H1 (cell line): ENCODE data around the gene COL4A1. TPM values are rescaled to one million over a fixed set of nuclear protein-coding genes. Genes with fewer than 3 reads are reported as not detected.

Experiments
- POU5F1 ChIP-seq: IDR thresholded peaks from 2 replicates; pipeline ENCODE4 v1.6.1; 2011; ENCODE audit warnings: low read depth, mild to moderate bottlenecking, low read length, moderate library complexity
- SP1 ChIP-seq: IDR thresholded peaks from 2 replicates; pipeline ENCODE4 v1.6.1; 2011; ENCODE audit warnings: low read depth, low read length
- polyA plus RNA-seq, 7 experiments: library from polyadenylated mRNA; depleted of rRNA in 3 of 7; stranded (reverse) in 5 of 7; unstranded in 2 of 7; fragments of >200 nt in 5 of 7; fragments of 200-250 nt in 2 of 7; gene quantifications; 1 replicate in 5 of 7; 2 replicates in 1 of 7; 4 replicates in 1 of 7; pipeline versions ENCODE4 v1.2.1 to v1.2.3, GENCODE V29; 2011 to 2013; ENCODE audit warnings: missing spikeins in 2 of 7, mixed read lengths in 2 of 7
- total RNA-seq: library from RNA; stranded (reverse); fragmentation: NEBNext Ultra II Directional; extraction: Animal tissue kit (Norgen Biotek cat#: 25700); gene quantifications from 2 replicates; pipeline ENCODE4 v1.2.1, GENCODE V29; 2021

COL4A1 gene
- total and polyA plus RNA-seq, 2 of the 8 experiments (the other 6 are each of a cell fraction or from before 2014, with no cell fraction given): 30.7 to 82.0 TPM

DNA sequence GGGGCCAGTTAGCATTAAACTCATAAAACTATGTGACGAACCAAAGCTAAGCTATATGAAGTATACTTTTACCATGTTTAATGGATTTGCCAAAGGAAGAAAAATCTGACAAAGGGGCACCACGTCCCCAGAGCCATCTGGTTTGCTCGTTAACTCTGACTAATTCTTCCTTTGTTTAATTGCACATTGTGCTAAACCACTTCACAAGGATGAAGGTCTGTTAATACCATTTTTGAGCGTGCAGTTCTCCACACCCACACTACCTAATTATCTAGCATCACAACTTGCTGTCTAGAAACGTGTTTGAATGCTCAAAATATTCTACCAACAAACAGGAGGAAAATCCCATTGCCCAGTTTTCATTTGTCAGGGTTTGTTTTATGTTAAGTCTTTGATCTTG, 74.8 kb downstream of the COL4A1 start (continued):
- TF ChIP-seq SP1 (no peak), POU5F1 (no peak)
